OCI-LY3 (cell line): ENCODE data around the gene CLCN4.

Source experiments
- H2AFZ ChIP-seq: fragments of 200-600, 300-600 bp; shearing (Covaris generic); 2 replicates; pipeline ENCODE4 v1.6.0; 2014; ENCODE audit warnings: antibody characterized with exemption, low read depth, low read length
- H3K27ac ChIP-seq: fragments of 200-600, 300-600 bp; sonication (generic); 2 replicates; pipeline ENCODE4 v1.5.1; 2014; ENCODE audit warnings: mild to moderate bottlenecking, low read length, moderate library complexity, mixed read lengths
- H3K27me3 ChIP-seq: fragments of 200-600, 300-600 bp; sonication (generic); 2 replicates; pipeline ENCODE4 v1.6.1; 2014; ENCODE audit warnings: low read depth, low read length, mixed read lengths
- H3K36me3 ChIP-seq: fragments of 200-600, 300-600 bp; sonication (generic); replicated peaks from 2 replicates; pipeline ENCODE3; 2014; ENCODE audit warnings: low read depth, low read length, mixed read lengths
- H3K4me1 ChIP-seq: fragments of 300-600, 200-600 bp; sonication (generic); 2 replicates; pipeline ENCODE4 v1.6.1; 2014; ENCODE audit warnings: low read length, mixed read lengths
- H3K4me2 ChIP-seq: fragments of 200-600, 300-600 bp; sonication (generic); 2 replicates; pipeline ENCODE4 v1.6.1; 2014; ENCODE audit warnings: low read length, mixed read lengths
- H3K4me3 ChIP-seq: fragments of 300-600, 200-600 bp; sonication (generic); 2 replicates; pipeline ENCODE4 v1.5.1; 2014; ENCODE audit warnings: antibody characterized with exemption, mild to moderate bottlenecking, low read length, moderate library complexity
- H3K79me2 ChIP-seq: fragments of 300-600, 200-600 bp; shearing (Covaris generic); 2 replicates; pipeline ENCODE4 v1.6.1; 2014; ENCODE audit warnings: mild to moderate bottlenecking, low read length, mixed read lengths
- H3K9ac ChIP-seq: fragments of 300-600, 200-600 bp; shearing (Covaris generic); 2 replicates; pipeline ENCODE4 v1.6.0; 2014; ENCODE audit warnings: mild to moderate bottlenecking, low read length, moderate library complexity
- H3K9me3 ChIP-seq: fragments of 200-600, 300-600 bp; shearing (Covaris generic); 2 replicates; pipeline ENCODE4 v1.6.1; 2014; ENCODE audit warnings: low read length, mixed read lengths; ENCODE audit not compliant: insufficient read depth
- H4K20me1 ChIP-seq: fragments of 200-600, 300-600 bp; sonication (generic); 2 replicates; pipeline ENCODE4 v1.6.1; 2016; ENCODE audit warnings: low read length, mixed read lengths; ENCODE audit not compliant: insufficient read depth
- EZH2phosphoT487 ChIP-seq: fragments of 200-600 bp; shearing (Covaris generic); IDR thresholded peaks from 2 replicates; pipeline ENCODE4 v1.6.1; 2018; ENCODE audit warnings: antibody characterized with exemption, mixed run types, low read depth
- TF ChIP-seq, protein P1 (sequence below): fragments of 200-600, 300-600 bp; sonication (generic); IDR thresholded peaks from 2 replicates; pipeline ENCODE4 v1.5.1; 2014; ENCODE audit warnings: antibody characterized with exemption, low read length, low read depth

The CLCN4 gene

DNA sequence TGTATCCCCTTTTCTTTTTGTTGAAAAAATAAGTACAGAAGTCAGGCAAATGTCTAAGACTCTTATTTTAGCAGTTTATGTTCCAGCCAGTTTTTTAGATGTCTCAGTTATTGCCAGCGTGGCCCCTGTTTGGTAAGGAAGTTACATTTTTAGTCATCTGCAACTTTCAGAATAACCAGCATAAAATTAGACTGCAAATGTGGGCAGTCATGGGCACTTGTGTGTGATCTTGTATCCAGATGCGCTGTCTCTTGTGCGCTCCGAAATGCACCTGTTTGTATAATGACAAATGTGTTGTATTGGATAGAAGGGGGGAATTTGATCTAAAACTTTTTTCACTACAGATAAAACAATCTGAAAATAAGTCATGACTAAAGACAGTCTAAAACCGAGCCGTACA, 44.3 kb upstream of the CLCN4 start:
- Histone ChIP-seq H3K9me3 (no peaks in the 10 kb centered on the region), H3K27me3 (peaks cover 34% of the 10 kb centered on the region), H3K27ac (no peak overlapping the region), H3K79me2 (no peaks in the 10 kb centered on the region), H3K4me2 (peak overlapping the region; percentile 51), H2AFZ (no peak overlapping the region), H3K9ac (no peak overlapping the region), H4K20me1 (peaks cover 1% of the 10 kb centered on the region; the same call in 1 of the 2 replicates), H3K4me1 (peaks cover 22% of the 10 kb centered on the region), H3K4me3 (no peak overlapping the region), H3K36me3 (no peaks in the 10 kb centered on the region)
- TF ChIP-seq EZH2phosphoT487 = no peak
- TF ChIP-seq, protein P1, sequence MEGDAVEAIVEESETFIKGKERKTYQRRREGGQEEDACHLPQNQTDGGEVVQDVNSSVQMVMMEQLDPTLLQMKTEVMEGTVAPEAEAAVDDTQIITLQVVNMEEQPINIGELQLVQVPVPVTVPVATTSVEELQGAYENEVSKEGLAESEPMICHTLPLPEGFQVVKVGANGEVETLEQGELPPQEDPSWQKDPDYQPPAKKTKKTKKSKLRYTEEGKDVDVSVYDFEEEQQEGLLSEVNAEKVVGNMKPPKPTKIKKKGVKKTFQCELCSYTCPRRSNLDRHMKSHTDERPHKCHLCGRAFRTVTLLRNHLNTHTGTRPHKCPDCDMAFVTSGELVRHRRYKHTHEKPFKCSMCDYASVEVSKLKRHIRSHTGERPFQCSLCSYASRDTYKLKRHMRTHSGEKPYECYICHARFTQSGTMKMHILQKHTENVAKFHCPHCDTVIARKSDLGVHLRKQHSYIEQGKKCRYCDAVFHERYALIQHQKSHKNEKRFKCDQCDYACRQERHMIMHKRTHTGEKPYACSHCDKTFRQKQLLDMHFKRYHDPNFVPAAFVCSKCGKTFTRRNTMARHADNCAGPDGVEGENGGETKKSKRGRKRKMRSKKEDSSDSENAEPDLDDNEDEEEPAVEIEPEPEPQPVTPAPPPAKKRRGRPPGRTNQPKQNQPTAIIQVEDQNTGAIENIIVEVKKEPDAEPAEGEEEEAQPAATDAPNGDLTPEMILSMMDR = no peak

DNA sequence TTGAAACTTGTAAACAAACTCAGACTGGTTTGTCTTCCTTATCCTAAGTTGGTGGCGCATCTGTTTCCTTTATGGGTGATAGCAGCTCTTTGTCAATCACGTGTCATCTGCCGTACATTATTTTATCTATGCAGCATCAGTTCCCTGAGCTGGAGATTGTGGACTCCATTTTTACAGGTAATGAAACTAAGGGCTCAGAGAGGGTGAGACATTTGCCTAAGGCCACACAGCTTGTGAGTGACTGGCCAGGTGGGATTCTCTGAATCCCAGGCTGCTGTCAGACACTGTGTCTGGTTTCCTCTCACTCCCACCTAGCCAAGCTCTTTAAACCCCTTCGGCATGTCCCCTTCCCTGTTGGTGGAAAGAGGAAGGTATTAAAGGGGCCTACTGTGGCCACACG, 41.7 kb upstream of the CLCN4 start:
- Histone ChIP-seq H3K79me2 (no peaks in the 10 kb centered on the region), H3K27ac (no peak overlapping the region), H3K4me1 (peaks cover 40% of the 10 kb centered on the region), H3K36me3 (no peaks in the 10 kb centered on the region), H3K4me3 (no peak overlapping the region), H3K9me3 (no peaks in the 10 kb centered on the region), H3K27me3 (peaks cover 50% of the 10 kb centered on the region), H4K20me1 (peaks cover 8% of the 10 kb centered on the region; the same call in 1 of the 2 replicates), H3K4me2 (no peak overlapping the region), H3K9ac (no peak overlapping the region), H2AFZ (no peak overlapping the region)
- TF ChIP-seq EZH2phosphoT487 = no peak
- TF ChIP-seq, protein P1 = no peak

DNA sequence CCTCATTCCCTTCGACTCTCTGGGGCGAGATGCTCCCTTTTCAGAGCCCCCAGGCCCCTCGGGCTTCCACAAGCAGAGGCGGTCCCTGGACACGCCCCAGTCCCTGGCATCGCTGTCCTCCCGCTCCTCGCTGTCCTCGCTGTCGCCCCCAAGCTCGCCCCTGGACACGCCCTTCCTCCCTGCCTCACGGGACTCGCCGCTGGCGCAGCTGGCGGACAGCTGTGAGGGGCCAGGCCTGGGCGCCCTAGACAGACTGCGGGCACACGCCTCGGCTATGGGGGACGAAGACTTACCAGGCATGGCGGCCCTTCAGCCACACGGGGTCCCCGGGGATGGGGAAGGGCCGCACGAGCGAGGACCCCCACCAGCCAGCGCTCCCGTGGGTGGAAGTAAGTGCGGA, 39.5 kb upstream of the CLCN4 start:
- H3K9me3 ChIP-seq = no peaks in the 10 kb centered on the region
- TF ChIP-seq, protein P1 = no peak
- TF ChIP-seq EZH2phosphoT487 = no peak

DNA sequence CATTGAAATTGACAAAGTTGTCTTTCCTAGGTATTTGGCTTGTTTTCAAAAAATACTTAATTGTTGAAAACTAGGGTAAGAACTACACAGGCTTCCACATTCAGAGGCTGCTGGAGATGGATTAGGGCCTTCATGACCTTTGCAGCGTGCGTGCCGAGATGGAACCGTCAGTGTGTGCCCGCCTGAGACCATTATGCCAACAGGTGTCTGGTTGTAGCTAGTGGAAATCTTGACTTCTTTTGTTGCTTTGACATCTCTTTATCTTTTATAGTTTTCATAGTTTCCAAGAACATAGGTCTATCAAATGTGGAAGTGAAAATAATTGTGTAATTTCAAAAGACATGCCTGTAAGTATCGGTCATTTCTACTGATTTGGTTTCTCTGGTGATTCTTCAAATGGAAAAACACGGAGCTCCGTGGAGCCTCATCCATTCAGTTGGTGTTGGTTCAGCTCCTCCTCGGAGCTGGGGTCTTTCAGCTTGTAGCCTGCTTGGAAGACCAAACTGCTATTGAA, 38.9 kb upstream of the CLCN4 start:
- Histone ChIP-seq H3K9me3 (no peaks in the 10 kb centered on the region), H3K36me3 (no peaks in the 10 kb centered on the region), H2AFZ (no peak overlapping the region), H4K20me1 (peaks cover 8% of the 10 kb centered on the region; the same call in 1 of the 2 replicates), H3K9ac (no peak overlapping the region), H3K4me2 (peak overlapping the region; percentile 57), H3K4me1 (peaks cover 34% of the 10 kb centered on the region), H3K79me2 (no peaks in the 10 kb centered on the region), H3K27me3 (peaks cover 55% of the 10 kb centered on the region), H3K27ac (no peak overlapping the region), H3K4me3 (peak overlapping the region; percentile 23; the same call in 1 of the 2 replicates)
- TF ChIP-seq EZH2phosphoT487 = no peak
- TF ChIP-seq, protein P1 = no peak

More for the DNA sequence above, 39.5 kb upstream of the CLCN4 start:
- H3K36me3 ChIP-seq = no peaks in the 10 kb centered on the region
- no peaks in the 10 kb centered on the region for H3K79me2 ChIP-seq
- H3K9ac ChIP-seq = no peak overlapping the region
- H3K27ac ChIP-seq = no peak overlapping the region
- peak overlapping the region; percentile 57; the same call in 1 of the 2 replicates for H3K4me2 ChIP-seq
- peaks cover 54% of the 10 kb centered on the region for H3K27me3 ChIP-seq
- peaks cover 39% of the 10 kb centered on the region for H3K4me1 ChIP-seq
- H3K4me3 ChIP-seq = no peak overlapping the region
- H4K20me1 ChIP-seq = peaks cover 8% of the 10 kb centered on the region; the same call in 1 of the 2 replicates
- no peak overlapping the region for H2AFZ ChIP-seq
